Ishikawa (cell line): ENCODE measurements around the gene SH3RF2.

ENCODE experiments used
- CEBPB ChIP-seq: IDR thresholded peaks from 2 replicates; pipeline ENCODE4 v1.6.1; 2012
- CREB1 ChIP-seq: IDR thresholded peaks from 2 replicates; pipeline ENCODE4 v1.6.1; 2012; ENCODE audit warnings: low read depth
- EGR1 ChIP-seq: IDR thresholded peaks from 2 replicates; pipeline ENCODE4 v1.6.1; 2012
- EP300 ChIP-seq: IDR thresholded peaks from 2 replicates; pipeline ENCODE4 v1.6.1; 2012; ENCODE audit warnings: borderline replicate concordance
- FOXM1 ChIP-seq: IDR thresholded peaks from 2 replicates; pipeline ENCODE4 v1.6.1; 2012; ENCODE audit warnings: low read depth, borderline replicate concordance
- NFIC ChIP-seq: IDR thresholded peaks from 2 replicates; pipeline ENCODE4 v1.6.1; 2012
- RAD21 ChIP-seq: IDR thresholded peaks from 2 replicates; pipeline ENCODE4 v1.6.1; 2012; ENCODE audit warnings: low read depth
- TAF1 ChIP-seq: IDR thresholded peaks from 2 replicates; pipeline ENCODE4 v1.6.1; 2012; ENCODE audit warnings: low read depth, mild to moderate bottlenecking
- TCF12 ChIP-seq: IDR thresholded peaks from 2 replicates; pipeline ENCODE4 v1.6.1; 2012; ENCODE audit warnings: low read depth
- TEAD4 ChIP-seq: IDR thresholded peaks from 2 replicates; pipeline ENCODE4 v1.6.1; 2012
- YY1 ChIP-seq: IDR thresholded peaks from 2 replicates; pipeline ENCODE4 v1.6.1; 2012; ENCODE audit warnings: low read depth
- ZBTB7A ChIP-seq: IDR thresholded peaks from 2 replicates; pipeline ENCODE4 v1.6.1; 2012; ENCODE audit warnings: low read depth
- TF ChIP-seq, protein P1 (sequence below): IDR thresholded peaks from 2 replicates; pipeline ENCODE4 v1.6.1; 2012
- TF ChIP-seq, protein P2 (sequence below): IDR thresholded peaks from 2 replicates; pipeline ENCODE4 v1.6.1; 2012
- TF ChIP-seq, protein P3 (sequence below): IDR thresholded peaks from 2 replicates; pipeline ENCODE4 v1.6.1; 2012; ENCODE audit warnings: low read depth, mild to moderate bottlenecking

SH3RF2 gene

GRCh38 chr5:145919413-145919812, 17.0 kb upstream of the SH3RF2 start:
- TF ChIP-seq NFIC = no peak
- no peak for TF ChIP-seq ZBTB7A
- TF ChIP-seq CEBPB = no peak
- TF ChIP-seq RAD21 = no peak
- no peak for TF ChIP-seq TEAD4
- no peak for TF ChIP-seq YY1
- TF ChIP-seq EGR1 = no peak
- TF ChIP-seq, protein P1, sequence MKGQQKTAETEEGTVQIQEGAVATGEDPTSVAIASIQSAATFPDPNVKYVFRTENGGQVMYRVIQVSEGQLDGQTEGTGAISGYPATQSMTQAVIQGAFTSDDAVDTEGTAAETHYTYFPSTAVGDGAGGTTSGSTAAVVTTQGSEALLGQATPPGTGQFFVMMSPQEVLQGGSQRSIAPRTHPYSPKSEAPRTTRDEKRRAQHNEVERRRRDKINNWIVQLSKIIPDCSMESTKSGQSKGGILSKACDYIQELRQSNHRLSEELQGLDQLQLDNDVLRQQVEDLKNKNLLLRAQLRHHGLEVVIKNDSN = no peak
- TF ChIP-seq, protein P2, sequence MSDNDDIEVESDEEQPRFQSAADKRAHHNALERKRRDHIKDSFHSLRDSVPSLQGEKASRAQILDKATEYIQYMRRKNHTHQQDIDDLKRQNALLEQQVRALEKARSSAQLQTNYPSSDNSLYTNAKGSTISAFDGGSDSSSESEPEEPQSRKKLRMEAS = no peak
- no peak for TF ChIP-seq FOXM1
- TF ChIP-seq, protein P3, sequence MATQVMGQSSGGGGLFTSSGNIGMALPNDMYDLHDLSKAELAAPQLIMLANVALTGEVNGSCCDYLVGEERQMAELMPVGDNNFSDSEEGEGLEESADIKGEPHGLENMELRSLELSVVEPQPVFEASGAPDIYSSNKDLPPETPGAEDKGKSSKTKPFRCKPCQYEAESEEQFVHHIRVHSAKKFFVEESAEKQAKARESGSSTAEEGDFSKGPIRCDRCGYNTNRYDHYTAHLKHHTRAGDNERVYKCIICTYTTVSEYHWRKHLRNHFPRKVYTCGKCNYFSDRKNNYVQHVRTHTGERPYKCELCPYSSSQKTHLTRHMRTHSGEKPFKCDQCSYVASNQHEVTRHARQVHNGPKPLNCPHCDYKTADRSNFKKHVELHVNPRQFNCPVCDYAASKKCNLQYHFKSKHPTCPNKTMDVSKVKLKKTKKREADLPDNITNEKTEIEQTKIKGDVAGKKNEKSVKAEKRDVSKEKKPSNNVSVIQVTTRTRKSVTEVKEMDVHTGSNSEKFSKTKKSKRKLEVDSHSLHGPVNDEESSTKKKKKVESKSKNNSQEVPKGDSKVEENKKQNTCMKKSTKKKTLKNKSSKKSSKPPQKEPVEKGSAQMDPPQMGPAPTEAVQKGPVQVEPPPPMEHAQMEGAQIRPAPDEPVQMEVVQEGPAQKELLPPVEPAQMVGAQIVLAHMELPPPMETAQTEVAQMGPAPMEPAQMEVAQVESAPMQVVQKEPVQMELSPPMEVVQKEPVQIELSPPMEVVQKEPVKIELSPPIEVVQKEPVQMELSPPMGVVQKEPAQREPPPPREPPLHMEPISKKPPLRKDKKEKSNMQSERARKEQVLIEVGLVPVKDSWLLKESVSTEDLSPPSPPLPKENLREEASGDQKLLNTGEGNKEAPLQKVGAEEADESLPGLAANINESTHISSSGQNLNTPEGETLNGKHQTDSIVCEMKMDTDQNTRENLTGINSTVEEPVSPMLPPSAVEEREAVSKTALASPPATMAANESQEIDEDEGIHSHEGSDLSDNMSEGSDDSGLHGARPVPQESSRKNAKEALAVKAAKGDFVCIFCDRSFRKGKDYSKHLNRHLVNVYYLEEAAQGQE = no peak
- no peak for TF ChIP-seq TAF1
- TF ChIP-seq TCF12 = no peak
- no peak for TF ChIP-seq CREB1
- no peak for TF ChIP-seq EP300

GRCh38 chr5:145920542-145921210, 15.7 kb upstream of the SH3RF2 start:
- TF ChIP-seq CREB1 = no peak

- TF ChIP-seq EP300 = no peak
- no peak for TF ChIP-seq TCF12
- no peak for TF ChIP-seq ZBTB7A
- no peak for TF ChIP-seq CREB1
- TF ChIP-seq NFIC = no peak
- no peak for TF ChIP-seq CEBPB
- TF ChIP-seq EGR1 = no peak
- no peak for TF ChIP-seq TEAD4
- TF ChIP-seq, protein P3 = no peak
- TF ChIP-seq RAD21 = no peak
Observed at GRCh38 chr5:145921211-145921610, 15.2 kb upstream of the SH3RF2 start.

DNA sequence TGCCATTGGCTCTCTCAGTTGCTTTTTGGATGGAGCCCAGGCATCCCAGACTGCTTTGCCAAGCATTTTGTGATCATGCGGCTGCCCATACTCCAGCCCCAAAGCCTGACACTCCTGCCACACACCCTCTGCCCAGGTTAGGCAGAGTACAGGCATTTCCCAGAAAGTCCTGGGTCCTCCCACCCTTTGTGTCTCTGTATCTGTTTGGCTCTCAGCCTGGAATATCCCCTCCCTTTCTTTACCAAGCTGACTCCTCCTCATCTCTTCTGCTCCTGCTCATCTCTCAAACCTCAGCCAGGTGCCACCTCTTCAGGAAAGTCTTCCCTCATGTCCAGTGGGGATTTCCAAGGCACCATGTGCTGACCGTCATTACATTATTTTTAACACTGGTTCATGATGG, 14.3 kb upstream of the SH3RF2 start:
- no peak for TF ChIP-seq EGR1
- TF ChIP-seq FOXM1 = no peak
- TF ChIP-seq, protein P2 = no peak
- no peak for TF ChIP-seq RAD21
- TF ChIP-seq TAF1 = no peak
- no peak for TF ChIP-seq YY1
- TF ChIP-seq CREB1 = no peak
- TF ChIP-seq NFIC = no peak
- TF ChIP-seq CEBPB = no peak
- TF ChIP-seq EP300 = no peak
- TF ChIP-seq ZBTB7A = no peak
- TF ChIP-seq, protein P1 = no peak
- TF ChIP-seq, protein P3 = no peak
- no peak for TF ChIP-seq TEAD4
- no peak for TF ChIP-seq TCF12

DNA sequence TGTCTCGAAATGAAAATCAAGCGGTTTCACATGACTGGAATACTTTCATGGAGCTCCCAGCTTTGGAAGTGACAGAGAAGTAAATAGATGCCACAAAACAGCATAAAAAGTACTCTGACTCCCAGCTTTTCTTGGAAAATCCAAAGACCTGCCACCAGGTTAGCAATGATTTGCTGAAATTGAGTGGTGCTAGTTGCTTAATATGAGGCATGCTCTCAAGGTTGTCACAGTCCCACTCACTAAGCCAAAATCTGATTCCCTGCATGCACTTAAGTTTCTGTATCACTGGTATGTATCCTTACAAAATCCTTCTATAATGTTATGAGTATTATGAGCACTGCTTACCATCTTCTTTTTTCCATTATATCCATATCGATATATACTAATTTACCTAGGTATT, 13.0 kb upstream of the SH3RF2 start:
- TF ChIP-seq RAD21 = no peak
- TF ChIP-seq, protein P1 = no peak
- TF ChIP-seq TEAD4 = no peak
- no peak for TF ChIP-seq TCF12
- TF ChIP-seq EP300 = no peak
- no peak for TF ChIP-seq NFIC
- no peak for TF ChIP-seq YY1
